Body of pancreas (tissue), 4 donors: Measurements from ENCODE around the gene FAM114A1.

Experiments used
- POLR2A ChIP-seq, 3 donors: fragments of 450-650 bp; IDR thresholded peaks; one replicate each; pipeline ENCODE4 v1.6.1; 2016; ENCODE audit warnings: antibody characterized with exemption in 3 of 3, mild to moderate bottlenecking in 2 of 3
- TF ChIP-seq, protein P1 (sequence below), 7 experiments: fragments of 450-650 bp in 4 of 7; fragments of 200-600 bp in 3 of 7; sonication (generic) in 3 of 7; IDR thresholded peaks; one replicate each; pipeline ENCODE4 v1.5.1; 2016 to 2019; ENCODE audit warnings: antibody characterized with exemption in 7 of 7

DNA sequence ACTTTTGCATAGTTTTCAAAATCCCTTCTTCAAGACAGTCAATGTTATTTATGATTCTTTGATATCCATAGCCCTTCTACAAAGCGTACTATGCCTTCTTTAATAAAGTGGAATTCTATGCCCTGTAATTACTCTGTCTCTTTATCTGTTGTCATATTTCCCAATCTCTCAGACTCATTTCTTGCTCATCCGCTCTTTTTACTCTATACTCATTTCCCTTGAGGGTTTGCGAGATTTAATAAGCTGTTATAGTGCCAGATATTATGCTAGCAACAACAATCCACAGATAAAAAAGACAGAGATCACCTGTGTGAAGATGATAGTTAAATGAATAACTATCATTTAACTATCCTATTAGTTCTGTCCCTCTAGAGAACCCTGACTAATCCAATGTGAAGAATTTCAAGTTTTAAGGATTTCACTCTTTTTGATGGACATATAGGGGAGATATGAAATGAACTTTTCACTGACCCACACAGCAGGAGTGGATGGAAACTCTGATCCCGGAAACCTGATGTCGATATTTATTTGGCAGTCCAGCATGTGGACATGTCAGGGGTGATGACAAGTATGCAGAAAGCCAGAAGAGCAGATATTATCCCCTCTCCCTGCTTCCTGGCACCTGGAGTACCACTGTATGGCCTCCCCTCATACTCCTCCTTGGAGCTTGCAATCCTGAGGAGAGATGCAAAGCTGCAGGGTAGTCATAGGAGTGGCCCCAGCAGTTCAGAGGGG, 114.9 kb downstream of the FAM114A1 start:
- TF ChIP-seq, protein P1, sequence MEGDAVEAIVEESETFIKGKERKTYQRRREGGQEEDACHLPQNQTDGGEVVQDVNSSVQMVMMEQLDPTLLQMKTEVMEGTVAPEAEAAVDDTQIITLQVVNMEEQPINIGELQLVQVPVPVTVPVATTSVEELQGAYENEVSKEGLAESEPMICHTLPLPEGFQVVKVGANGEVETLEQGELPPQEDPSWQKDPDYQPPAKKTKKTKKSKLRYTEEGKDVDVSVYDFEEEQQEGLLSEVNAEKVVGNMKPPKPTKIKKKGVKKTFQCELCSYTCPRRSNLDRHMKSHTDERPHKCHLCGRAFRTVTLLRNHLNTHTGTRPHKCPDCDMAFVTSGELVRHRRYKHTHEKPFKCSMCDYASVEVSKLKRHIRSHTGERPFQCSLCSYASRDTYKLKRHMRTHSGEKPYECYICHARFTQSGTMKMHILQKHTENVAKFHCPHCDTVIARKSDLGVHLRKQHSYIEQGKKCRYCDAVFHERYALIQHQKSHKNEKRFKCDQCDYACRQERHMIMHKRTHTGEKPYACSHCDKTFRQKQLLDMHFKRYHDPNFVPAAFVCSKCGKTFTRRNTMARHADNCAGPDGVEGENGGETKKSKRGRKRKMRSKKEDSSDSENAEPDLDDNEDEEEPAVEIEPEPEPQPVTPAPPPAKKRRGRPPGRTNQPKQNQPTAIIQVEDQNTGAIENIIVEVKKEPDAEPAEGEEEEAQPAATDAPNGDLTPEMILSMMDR (IDR thresholded peaks at IDR 0.05), result no peak
- TF ChIP-seq POLR2A (IDR thresholded peaks at IDR 0.05), result no peak
